ENCODE measurements around the gene BSN.
A peak's percentile ranks its signal among the peaks of the same experiment; 100 is the strongest.

Gene BSN

DNA sequence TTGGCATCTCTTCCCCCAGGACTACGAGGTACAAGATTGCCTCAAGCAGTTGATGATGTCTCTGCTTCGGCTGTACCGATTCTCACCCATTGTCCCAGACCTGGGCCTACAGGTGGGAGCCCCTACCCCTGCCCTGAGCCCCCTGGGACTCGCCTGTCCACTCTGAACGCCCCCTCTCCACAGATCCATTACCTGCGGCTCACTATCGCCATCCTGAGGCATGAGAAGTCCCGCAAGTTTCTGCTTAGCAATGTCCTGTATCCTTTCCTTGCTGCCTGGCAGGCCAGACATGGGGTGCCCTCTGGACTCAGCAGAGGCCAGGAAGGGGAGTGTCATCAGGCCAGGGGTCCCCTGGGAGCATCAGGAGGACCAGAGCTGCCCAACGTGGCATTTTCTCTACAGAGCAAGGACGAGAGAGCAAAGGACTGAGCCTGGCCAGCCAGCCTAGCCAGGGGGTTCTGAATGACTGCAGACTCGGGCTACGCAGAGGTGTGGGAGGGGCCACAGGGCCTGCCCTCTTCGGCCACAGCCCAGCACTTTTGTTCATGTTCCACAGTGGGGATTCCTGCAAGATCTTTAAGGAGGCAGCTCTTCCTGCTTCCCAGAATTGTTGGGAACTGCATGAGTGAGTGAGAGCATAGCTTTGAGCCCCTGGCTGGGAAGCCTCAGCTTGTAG lies 146.3 kb downstream of the BSN start:
- H4K20me1 ChIP-seq (ENCODE audit: insufficient read depth, low read length), result no peaks in the 10 kb centered on the region
- H3K36me3 ChIP-seq (replicated peaks; ENCODE audit: low read depth, low read length), result peaks cover 7% of the 10 kb centered on the region
- no peaks in the 10 kb centered on the region for H3K27me3 ChIP-seq (ENCODE audit: low read depth, low read length)
- H3K9me3 ChIP-seq (ENCODE audit: insufficient read depth, low read length), result no peaks in the 10 kb centered on the region
- H3K9ac ChIP-seq (ENCODE audit: low read length), result no peak overlapping the region
- H3K4me1 ChIP-seq (ENCODE audit: low read length), result no peaks in the 10 kb centered on the region
- no peak for TF ChIP-seq EZH2phosphoT487 (IDR thresholded peaks at IDR 0.05; ENCODE audit: low read depth)
- TF ChIP-seq, protein P1, sequence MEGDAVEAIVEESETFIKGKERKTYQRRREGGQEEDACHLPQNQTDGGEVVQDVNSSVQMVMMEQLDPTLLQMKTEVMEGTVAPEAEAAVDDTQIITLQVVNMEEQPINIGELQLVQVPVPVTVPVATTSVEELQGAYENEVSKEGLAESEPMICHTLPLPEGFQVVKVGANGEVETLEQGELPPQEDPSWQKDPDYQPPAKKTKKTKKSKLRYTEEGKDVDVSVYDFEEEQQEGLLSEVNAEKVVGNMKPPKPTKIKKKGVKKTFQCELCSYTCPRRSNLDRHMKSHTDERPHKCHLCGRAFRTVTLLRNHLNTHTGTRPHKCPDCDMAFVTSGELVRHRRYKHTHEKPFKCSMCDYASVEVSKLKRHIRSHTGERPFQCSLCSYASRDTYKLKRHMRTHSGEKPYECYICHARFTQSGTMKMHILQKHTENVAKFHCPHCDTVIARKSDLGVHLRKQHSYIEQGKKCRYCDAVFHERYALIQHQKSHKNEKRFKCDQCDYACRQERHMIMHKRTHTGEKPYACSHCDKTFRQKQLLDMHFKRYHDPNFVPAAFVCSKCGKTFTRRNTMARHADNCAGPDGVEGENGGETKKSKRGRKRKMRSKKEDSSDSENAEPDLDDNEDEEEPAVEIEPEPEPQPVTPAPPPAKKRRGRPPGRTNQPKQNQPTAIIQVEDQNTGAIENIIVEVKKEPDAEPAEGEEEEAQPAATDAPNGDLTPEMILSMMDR (IDR thresholded peaks at IDR 0.05; ENCODE audit: low read depth, low read length), result no peak
- H3K4me3 ChIP-seq (ENCODE audit: low read length), result no peak overlapping the region
- no peak overlapping the region for H2AFZ ChIP-seq (ENCODE audit: low read depth, low read length)
- no peak overlapping the region for H3K4me2 ChIP-seq (ENCODE audit: low read length)
- H3K27ac ChIP-seq (ENCODE audit: low read length), result no peak overlapping the region
- no peaks in the 10 kb centered on the region for H3K79me2 ChIP-seq (ENCODE audit: low read length)

DNA sequence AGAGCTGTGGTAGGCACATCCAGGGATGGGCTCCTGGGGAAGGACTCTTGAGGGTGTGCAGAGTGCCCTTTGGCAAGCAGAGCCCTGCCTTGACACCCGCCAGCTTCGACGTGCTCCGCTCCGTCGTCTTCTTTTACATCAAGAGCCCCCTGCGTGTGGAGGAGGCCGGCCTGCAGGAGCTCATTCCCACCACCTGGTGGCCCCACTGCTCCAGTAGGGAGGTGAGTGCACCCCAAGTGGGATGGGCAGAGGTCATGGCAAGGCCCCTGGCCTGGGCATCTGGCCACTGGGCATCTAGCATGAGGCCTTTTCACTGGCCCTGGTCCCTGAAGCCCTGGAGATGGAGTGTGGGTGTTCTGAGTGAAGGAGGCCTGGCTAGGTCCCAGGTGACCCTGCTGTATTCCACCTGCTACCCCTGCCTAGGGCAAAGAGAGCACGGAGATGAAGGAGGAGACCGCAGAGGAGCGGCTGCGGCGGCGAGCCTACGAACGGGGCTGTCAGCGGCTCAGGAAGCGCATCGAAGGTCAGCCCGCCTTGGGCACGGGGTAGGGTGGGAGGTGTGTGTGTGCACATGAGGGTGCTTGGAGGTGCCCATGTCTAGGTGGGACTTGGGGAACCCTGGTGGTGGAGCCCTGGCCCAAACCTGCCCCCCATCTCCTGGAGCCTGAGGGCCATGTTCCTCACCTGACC lies 147.3 kb downstream of the BSN start:
- no peaks in the 10 kb centered on the region for H4K20me1 ChIP-seq (ENCODE audit: insufficient read depth, low read length)
- no peak overlapping the region for H3K27ac ChIP-seq (ENCODE audit: low read length)
- no peak overlapping the region for H2AFZ ChIP-seq (ENCODE audit: low read depth, low read length)
- H3K4me2 ChIP-seq (ENCODE audit: low read length), result no peak overlapping the region
- TF ChIP-seq, protein P1 (IDR thresholded peaks at IDR 0.05; ENCODE audit: low read depth, low read length), result peak; percentile 48
- no peak for TF ChIP-seq EZH2phosphoT487 (IDR thresholded peaks at IDR 0.05; ENCODE audit: low read depth)
- no peaks in the 10 kb centered on the region for H3K79me2 ChIP-seq (ENCODE audit: low read length)
- H3K27me3 ChIP-seq (ENCODE audit: low read depth, low read length), result no peaks in the 10 kb centered on the region
- H3K9me3 ChIP-seq (ENCODE audit: insufficient read depth, low read length), result no peaks in the 10 kb centered on the region
- H3K4me3 ChIP-seq (ENCODE audit: low read length), result no peak overlapping the region
- H3K9ac ChIP-seq (ENCODE audit: low read length), result no peak overlapping the region
- peaks cover 9% of the 10 kb centered on the region for H3K36me3 ChIP-seq (replicated peaks; ENCODE audit: low read depth, low read length)
- H3K4me1 ChIP-seq (ENCODE audit: low read length), result no peaks in the 10 kb centered on the region

DNA sequence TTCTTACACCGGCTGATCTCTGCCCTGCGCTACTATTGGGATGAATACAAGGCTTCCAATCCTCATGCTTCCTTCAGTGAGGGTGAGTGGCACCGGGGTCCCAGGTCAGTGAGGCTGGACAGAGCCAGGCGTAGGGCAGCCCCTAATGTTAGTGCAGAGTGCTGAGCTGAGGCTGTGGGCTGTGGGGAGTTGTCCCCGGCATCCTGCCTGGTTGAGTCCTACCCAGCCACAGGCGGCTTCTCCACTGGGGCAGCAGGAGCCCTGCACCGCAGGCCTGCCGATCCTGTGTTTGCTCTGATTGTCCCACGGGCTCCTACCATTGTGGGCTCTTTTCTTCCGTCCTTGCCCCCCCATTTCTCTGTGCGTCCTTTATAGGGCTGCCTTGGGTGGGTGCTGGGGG lies 148.4 kb downstream of the BSN start:
- Histone ChIP-seq H3K9me3 (ENCODE audit: insufficient read depth, low read length) (no peaks in the 10 kb centered on the region), H3K4me1 (ENCODE audit: low read length) (no peaks in the 10 kb centered on the region), H2AFZ (ENCODE audit: low read depth, low read length) (no peak overlapping the region), H3K27me3 (ENCODE audit: low read depth, low read length) (no peaks in the 10 kb centered on the region), H3K79me2 (ENCODE audit: low read length) (no peaks in the 10 kb centered on the region), H4K20me1 (ENCODE audit: insufficient read depth, low read length) (no peaks in the 10 kb centered on the region), H3K27ac (ENCODE audit: low read length) (no peak overlapping the region), H3K4me3 (ENCODE audit: low read length) (no peak overlapping the region), H3K9ac (ENCODE audit: low read length) (no peak overlapping the region), H3K4me2 (ENCODE audit: low read length) (no peak overlapping the region), H3K36me3 (replicated peaks; ENCODE audit: low read depth, low read length) (peaks cover 9% of the 10 kb centered on the region)
- TF ChIP-seq, protein P1 (IDR thresholded peaks at IDR 0.05; ENCODE audit: low read depth, low read length), result no peak
- TF ChIP-seq EZH2phosphoT487 (IDR thresholded peaks at IDR 0.05; ENCODE audit: low read depth), result no peak

DNA sequence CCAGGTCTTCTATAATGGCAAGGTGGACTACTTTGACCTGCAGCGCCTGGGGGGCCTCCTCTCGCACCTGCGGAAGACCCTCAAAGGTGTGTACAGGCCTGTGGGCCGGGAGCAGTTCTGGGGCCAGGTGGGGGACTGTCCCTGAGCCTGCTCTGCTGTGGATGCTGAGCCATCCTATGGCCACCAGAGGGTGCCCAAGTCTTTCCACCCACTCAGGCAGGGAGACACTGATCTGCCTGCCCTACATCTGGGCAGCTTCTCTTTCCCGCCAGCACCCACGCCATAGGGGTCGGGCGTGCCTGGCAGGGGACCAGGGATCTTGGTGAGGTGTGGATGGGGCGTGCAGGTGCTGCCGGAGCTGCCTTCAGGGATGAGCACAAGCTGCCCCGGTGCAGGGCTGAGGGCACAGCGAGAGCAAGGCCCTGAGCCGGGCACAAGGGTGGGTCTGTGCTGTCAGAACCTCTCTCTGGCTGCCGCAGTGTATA lies 149.2 kb downstream of the BSN start:
- Histone ChIP-seq H3K4me2 (ENCODE audit: low read length) (no peak overlapping the region), H3K27me3 (ENCODE audit: low read depth, low read length) (no peaks in the 10 kb centered on the region), H3K79me2 (ENCODE audit: low read length) (no peaks in the 10 kb centered on the region), H4K20me1 (ENCODE audit: insufficient read depth, low read length) (no peaks in the 10 kb centered on the region), H3K27ac (ENCODE audit: low read length) (no peak overlapping the region), H2AFZ (ENCODE audit: low read depth, low read length) (no peak overlapping the region), H3K36me3 (replicated peaks; ENCODE audit: low read depth, low read length) (peaks cover 9% of the 10 kb centered on the region), H3K9me3 (ENCODE audit: insufficient read depth, low read length) (no peaks in the 10 kb centered on the region), H3K4me3 (ENCODE audit: low read length) (no peak overlapping the region), H3K4me1 (ENCODE audit: low read length) (no peaks in the 10 kb centered on the region), H3K9ac (ENCODE audit: low read length) (no peak overlapping the region)
- TF ChIP-seq EZH2phosphoT487 (IDR thresholded peaks at IDR 0.05; ENCODE audit: low read depth), result no peak
- TF ChIP-seq, protein P1 (IDR thresholded peaks at IDR 0.05; ENCODE audit: low read depth, low read length), result peak; percentile 81

Measured in OCI-LY3 (cell line).